ENCODE data around the gene JAKMIP2. TPM values are rescaled to one million over a fixed set of nuclear protein-coding genes. Genes with fewer than 3 reads are reported as not detected.
A peak's percentile ranks its signal among the peaks of the same experiment; 100 is the strongest.

Gene JAKMIP2
- total and polyA plus RNA-seq, 2 donors (not counting 3 experiments of a cell fraction or from before 2014, with no cell fraction given), result not detected

DNA sequence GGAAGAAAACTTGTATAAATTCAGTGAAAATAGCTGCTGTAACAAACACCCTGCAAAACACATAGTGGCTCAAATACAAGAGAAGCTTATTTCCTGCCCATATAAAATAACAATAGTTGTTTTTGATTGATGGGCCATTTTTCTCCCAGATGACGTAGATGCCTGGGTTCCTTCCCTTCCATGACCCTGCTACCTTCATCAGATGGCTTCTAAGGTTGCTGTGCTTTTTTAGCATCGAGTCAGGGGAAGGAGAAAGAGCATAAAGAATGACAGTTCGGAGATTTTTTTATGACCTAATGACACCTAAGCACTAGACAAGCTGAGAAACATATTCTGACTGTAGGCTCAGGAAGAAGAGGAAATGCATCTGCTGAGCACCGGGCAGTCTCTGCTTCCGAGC is 238.0 kb downstream of the JAKMIP2 start:
- Histone ChIP-seq H4K20me1 (replicated peaks; ENCODE audit: control insufficient read depth, extremely low read depth, insufficient read depth, low read length) (no peaks in the 10 kb centered on the region), H3K36me3 (ENCODE audit: control insufficient read depth in 2 of 2, extremely low read depth in 1 of 2, insufficient read depth in 2 of 2, low read length in 2 of 2) (no peaks in the 10 kb centered on the region), H3K4me1 (ENCODE audit: control insufficient read depth, extremely low read depth, insufficient read depth, low read length) (peaks cover 11% of the 10 kb centered on the region), H3K9me3 (replicated peaks; ENCODE audit: control insufficient read depth, insufficient read depth, low read length) (no peaks in the 10 kb centered on the region), H3K27me3 (ENCODE audit: control insufficient read depth in 2 of 2, insufficient read depth in 2 of 2, low read length in 2 of 2) (no peaks in the 10 kb centered on the region), H3K4me3 (replicated peaks in 1 of 3; ENCODE audit: insufficient read depth in 1 of 3, low read depth in 1 of 3, low read length in 3 of 3) (no peak overlapping the region), H3K27ac (ENCODE audit: insufficient read depth, low read depth, low read length) (no peak overlapping the region), H2AFZ (ENCODE audit: low read depth, low read length) (peak overlapping the region; percentile 7), H3K9me1 (replicated peaks; ENCODE audit: control insufficient read depth, extremely low read depth, insufficient read depth, low read length) (no peaks in the 10 kb centered on the region), H3K79me2 (ENCODE audit: control insufficient read depth, insufficient read depth, low read length) (no peaks in the 10 kb centered on the region), H3K9ac (replicated peaks; ENCODE audit: extremely low read depth, insufficient read depth, low read length) (no peak overlapping the region), H3K4me2 (ENCODE audit: insufficient read depth, low read length) (no peak overlapping the region)
- CTCF ChIA-PET, result interaction anchor here (1.1 to 1.6 kb wide), 3 partner anchors 14 to 91 kb away, joined by 3 to 5 read pairs (median 4); no protein-coding TSS in a partner anchor
- FAIRE-seq (peak; percentile 68), DNase-seq (ENCODE audit: low read depth, low spot score) (peak; percentile 75)
- dilution Hi-C loops (cut with MboI; ENCODE audit: extremely low pct_ligation_motif_present, low sequenced_read_pairs) (no loop called here), intact Hi-C loops (cut with micrococcal nuclease) (no loop called here)
- TF ChIP-seq MAX (IDR thresholded peaks at IDR 0.05; ENCODE audit: insufficient read depth, insufficient read length), result no peak
- no peak for TF ChIP-seq GATA2 (IDR thresholded peaks at IDR 0.05; ENCODE audit: insufficient read depth, insufficient read length, low read depth, low read length)
- no peak for TF ChIP-seq POLR2A (IDR thresholded peaks at IDR 0.05; ENCODE audit: low read depth, low read length)
- no peak for TF ChIP-seq EZH2 (IDR thresholded peaks at IDR 0.05; ENCODE audit: borderline replicate concordance, low read depth, low read length, severe bottlenecking)
- no peak for TF ChIP-seq FOS (IDR thresholded peaks at IDR 0.05; ENCODE audit: borderline replicate concordance, insufficient read depth, low read length)
- no peak for TF ChIP-seq POLR2AphosphoS5 (IDR thresholded peaks at IDR 0.05; ENCODE audit: insufficient read depth, low read depth, low read length)
- TF ChIP-seq CTCF (IDR thresholded peaks at IDR 0.05; ENCODE audit: extremely low read depth in 1 of 2, insufficient read depth in 1 of 2, low read depth in 1 of 2, low read length in 2 of 2), result no peak
- TF ChIP-seq MYC (IDR thresholded peaks at IDR 0.05; ENCODE audit: low read depth, low read length), result no peak
- no peak for TF ChIP-seq JUN (IDR thresholded peaks at IDR 0.05; ENCODE audit: borderline replicate concordance, insufficient read depth, insufficient read length, low read depth)
- BruUV-seq (replicated peaks), result no TSS peak
- POLR2A ChIA-PET, result no interaction called here
